Fibroblast of skin of left biceps (primary cell): ENCODE data around the gene SLC25A26.
"Not testable (repeated sequence)": the region's sequence is repeated elsewhere in the genome, so short reads cannot be mapped to it uniquely, and the experiment has no call there.

Experiments used
- DNase-seq, 2 experiments: peaks; one replicate each; pipeline ENCODE4 v3.0.0-alpha.2; 2013; ENCODE audit warnings: low read depth in 2 of 2

SLC25A26 gene

GRCh38 chr3:66411474-66411873 is 190.7 kb downstream of the SLC25A26 start:
- no peak for DNase-seq

GRCh38 chr3:66411961-66412887 is 191.4 kb downstream of the SLC25A26 start:
- no peak for DNase-seq

GRCh38 chr3:66413151-66413751 is 192.4 kb downstream of the SLC25A26 start:
- DNase-seq, result peak; percentile 89 to 90

GRCh38 chr3:66414846-66415245 is 194.0 kb downstream of the SLC25A26 start:
- DNase-seq, result no peak

GRCh38 chr3:66415867-66416428 is 195.1 kb downstream of the SLC25A26 start:
- DNase-seq, result no peak

- DNase-seq, result no peak
Measured at GRCh38 chr3:66416556-66417304, 195.9 kb downstream of the SLC25A26 start.

- no peak for DNase-seq
Measured at GRCh38 chr3:66418475-66418931, 197.7 kb downstream of the SLC25A26 start.

- DNase-seq, result no peak
Measured at GRCh38 chr3:66419036-66419435, 198.2 kb downstream of the SLC25A26 start.

GRCh38 chr3:66421144-66421543 is 200.3 kb downstream of the SLC25A26 start:
- DNase-seq, result not testable (repeated sequence)

GRCh38 chr3:66421893-66422292 is 201.1 kb downstream of the SLC25A26 start:
- not testable (repeated sequence) for DNase-seq

GRCh38 chr3:66423791-66424190 is 203.0 kb downstream of the SLC25A26 start:
- peak; percentile 53 to 61 for DNase-seq

- DNase-seq, result no peak
Measured at GRCh38 chr3:66425032-66425431, 204.2 kb downstream of the SLC25A26 start.

- DNase-seq, result no peak
Measured at GRCh38 chr3:66425576-66426114, 204.8 kb downstream of the SLC25A26 start.

GRCh38 chr3:66426135-66426534 is 205.3 kb downstream of the SLC25A26 start:
- DNase-seq, result no peak

- DNase-seq, result no peak
Measured at GRCh38 chr3:66427352-66427751, 206.6 kb downstream of the SLC25A26 start.

GRCh38 chr3:66427951-66428474 is 207.2 kb downstream of the SLC25A26 start:
- DNase-seq, result no peak
